Transverse colon (tissue), 4 donors: ENCODE results near the gene PCIF1.

ENCODE experiments used
- CTCF ChIP-seq, 5 experiments: fragments of 200-600 bp in 3 of 5; fragments of 450-650 bp in 2 of 5; sonication (generic) in 3 of 5; IDR thresholded peaks; 1 replicate in 2 of 5; 2 replicates in 3 of 5; pipeline ENCODE4 v1.5.1; 2016 to 2017; ENCODE audit warnings: antibody characterized with exemption in 5 of 5, inconsistent platforms in 3 of 5, mild to moderate bottlenecking in 2 of 5, moderate library complexity in 1 of 5
- EP300 ChIP-seq: sonication (generic); formaldehyde crosslinking; IDR thresholded peaks from one replicate; pipeline ENCODE4 v1.6.1; 2017; ENCODE audit warnings: antibody characterized with exemption, low read depth
- POLR2A ChIP-seq: fragments of 450-650 bp; IDR thresholded peaks from one replicate; pipeline ENCODE4 v1.6.1; 2016; ENCODE audit warnings: antibody characterized with exemption, mild to moderate bottlenecking, moderate library complexity
- POLR2AphosphoS5 ChIP-seq, 3 donors: sonication (generic); formaldehyde crosslinking; IDR thresholded peaks; one replicate each; pipeline ENCODE4 v1.6.1; 2016; ENCODE audit warnings: antibody characterized with exemption in 3 of 3

- TF ChIP-seq CTCF (IDR thresholded peaks at IDR 0.05) (no peak), POLR2A (no peak), POLR2AphosphoS5 (IDR thresholded peaks at IDR 0.05) (no peak), EP300 (no peak)
Measured at GRCh38 chr20:45974896-45975565, 40.5 kb downstream of the PCIF1 start.
